HG03066 (cell line): ENCODE results near the gene EML4.

Experiments used
- ATAC-seq: cut with Tn5 transposase; IDR thresholded peaks from one replicate; pipeline ENCODE4 v1.9.1; 2021; ENCODE audit warnings: low read depth; ENCODE audit not compliant: unreplicated experiment

Gene EML4

DNA sequence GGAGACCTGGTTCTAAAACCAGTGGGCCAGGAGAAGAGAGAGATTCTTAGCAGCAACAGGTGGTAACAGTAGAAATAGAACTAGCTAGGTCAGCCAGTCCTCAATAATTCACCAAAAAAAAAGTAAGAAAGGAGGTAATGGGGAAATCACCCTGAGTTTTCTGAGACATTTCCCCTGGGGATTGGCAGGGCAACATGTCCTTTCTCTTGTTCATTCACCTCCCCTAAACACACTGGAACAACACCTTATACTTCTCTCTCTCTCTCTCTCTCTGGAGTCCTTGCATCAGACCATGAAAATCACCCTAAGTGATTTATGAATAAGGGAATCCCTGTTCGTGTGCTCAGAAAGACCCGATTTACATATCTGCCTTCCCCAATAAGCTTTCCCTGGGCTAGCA lies 127.1 kb downstream of the EML4 start:
- no peak for ATAC-seq

DNA sequence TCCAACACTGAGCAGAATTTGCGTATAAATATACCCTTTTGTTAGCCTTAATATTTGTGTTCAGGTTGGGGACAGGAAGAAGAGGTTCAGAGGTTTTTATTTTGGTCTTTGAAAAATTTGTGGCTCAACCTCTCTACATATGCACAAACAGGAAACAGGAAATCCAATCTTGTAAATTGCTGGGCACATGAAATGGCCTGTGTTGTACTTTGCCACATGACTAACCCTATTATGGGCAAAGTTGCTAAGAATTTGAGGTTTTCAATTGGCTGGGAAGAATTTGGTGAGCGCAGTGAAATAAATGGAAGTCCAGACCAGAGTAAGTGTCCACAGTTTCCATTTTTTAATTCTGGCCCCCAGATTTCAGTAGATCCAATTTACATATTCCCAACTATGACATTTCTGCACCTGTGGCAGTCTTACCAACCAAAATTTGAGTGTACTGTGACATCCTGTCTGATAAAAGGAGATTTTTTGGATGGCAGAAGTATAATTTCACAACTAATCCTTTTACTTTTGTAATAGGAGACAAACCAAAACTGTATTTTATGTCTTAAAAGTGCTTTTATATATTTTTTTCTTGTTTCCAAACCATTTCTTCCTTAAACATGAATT lies 128.3 kb downstream of the EML4 start:
- ATAC-seq: no peak

DNA sequence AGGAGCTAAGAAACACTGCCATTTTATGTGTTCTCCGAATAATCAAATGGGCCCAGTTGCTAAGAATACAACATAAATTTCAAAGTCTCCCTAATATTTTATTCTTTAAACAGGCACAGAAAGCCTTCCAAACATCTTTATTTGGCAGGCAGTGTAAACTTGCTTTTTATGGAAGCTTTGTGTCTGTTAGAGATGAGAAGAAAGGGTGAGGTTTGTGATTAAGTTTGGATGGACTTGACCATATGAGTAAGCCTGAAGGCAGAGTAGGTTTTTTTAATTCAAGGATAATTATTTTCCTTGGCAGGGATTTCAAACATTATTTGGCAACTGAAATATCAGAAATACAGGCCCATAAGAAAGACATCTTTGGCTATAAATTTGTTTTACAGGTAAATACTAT lies 129.0 kb downstream of the EML4 start:
- no peak for ATAC-seq

DNA sequence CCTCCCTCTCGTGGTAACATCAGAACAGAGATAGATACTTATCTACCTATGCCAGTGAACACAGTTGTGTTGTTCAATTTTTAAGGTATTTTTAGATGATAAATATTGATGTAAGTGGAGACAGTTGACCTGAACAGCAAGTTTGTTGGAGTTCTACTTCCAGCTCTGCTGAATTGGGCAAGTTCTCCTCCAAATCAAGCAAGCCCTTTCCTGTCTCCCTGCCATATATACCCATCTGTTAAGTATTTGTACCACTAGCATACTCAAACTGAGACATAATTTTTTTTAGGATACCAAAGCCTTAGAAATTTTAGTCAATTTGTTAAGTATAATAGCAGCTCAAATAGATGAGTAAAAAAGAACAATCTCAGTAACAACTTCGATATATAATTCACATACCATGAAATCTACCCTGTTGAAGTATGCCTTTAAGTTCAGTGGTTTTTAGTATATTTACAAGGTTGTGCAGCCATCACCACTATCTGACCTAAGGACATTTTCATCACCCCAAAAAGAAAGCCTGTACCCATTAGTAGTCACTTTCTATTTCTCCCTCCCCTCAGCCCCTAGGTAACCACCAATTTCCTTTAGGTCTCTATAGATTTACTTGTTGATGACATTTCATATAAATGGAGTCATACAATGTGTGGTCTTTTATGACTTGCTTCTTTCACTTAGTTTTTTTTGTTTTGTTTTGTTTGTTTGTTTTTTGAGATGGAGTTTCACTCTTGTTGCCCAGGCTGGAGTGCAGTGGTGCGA lies 130.0 kb downstream of the EML4 start:
- no peak for ATAC-seq

DNA sequence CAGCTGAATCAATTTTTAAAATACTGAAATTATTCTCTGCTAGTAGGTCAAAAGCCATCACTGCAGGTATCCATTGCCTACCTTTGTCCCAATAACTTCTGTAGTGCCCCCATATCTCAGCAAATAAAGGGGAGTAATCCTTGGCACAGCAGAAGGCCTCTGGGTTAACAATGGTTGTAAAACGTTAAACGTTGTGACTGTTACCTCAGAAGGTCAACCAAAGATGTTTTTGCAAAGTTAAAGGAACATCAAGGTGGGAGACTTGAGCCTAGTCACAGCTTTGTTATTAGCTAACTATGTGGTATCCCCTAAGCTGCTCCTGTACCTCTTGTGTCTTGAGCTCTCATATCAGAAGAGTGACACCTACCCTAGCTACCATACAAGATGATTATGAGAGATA lies 131.4 kb downstream of the EML4 start:
- ATAC-seq: no peak

DNA sequence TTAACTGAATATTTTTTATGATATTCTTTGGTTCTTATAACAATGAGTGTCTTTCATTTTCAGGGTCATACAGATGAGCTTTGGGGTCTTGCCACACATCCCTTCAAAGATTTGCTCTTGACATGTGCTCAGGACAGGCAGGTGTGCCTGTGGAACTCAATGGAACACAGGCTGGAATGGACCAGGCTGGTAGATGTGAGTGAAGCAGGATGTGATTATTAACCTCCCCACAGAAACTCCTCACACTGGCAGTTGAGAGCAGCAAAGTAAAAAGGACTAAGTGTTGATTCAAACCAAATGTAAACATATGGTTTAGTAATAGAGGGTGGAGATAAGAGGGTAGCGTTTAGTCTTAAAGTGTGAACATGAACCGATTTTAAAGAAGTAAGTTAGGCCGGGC lies 134.1 kb downstream of the EML4 start:
- ATAC-seq: no peak

DNA sequence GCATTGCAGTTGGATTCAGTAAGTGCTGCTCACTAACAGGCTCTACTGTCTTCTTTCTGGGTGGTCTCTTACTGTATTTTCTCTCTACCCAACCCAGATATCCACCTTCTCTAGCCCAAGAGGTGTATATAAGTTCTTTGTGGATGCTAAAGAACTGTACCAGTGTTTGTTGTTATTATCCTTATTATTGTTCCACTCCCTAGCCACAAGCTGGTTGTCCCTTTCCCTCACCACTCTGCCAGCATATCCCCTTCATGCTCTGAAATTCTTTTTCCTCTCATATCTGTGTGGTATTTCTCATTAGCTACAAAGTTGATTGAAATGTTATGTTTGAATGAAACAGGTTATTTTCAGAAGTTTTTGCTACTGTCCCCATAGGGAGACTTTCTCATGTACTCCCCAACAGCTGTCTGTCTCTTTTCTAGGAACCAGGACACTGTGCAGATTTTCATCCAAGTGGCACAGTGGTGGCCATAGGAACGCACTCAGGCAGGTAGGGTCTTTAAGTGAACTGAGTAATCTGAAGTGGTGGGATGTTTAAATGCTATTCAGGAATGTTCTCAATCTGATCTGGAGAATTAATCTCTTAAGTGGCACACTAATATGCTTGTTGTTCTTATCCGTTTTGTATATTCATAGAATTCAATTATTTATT lies 135.0 kb downstream of the EML4 start:
- ATAC-seq: no peak

DNA sequence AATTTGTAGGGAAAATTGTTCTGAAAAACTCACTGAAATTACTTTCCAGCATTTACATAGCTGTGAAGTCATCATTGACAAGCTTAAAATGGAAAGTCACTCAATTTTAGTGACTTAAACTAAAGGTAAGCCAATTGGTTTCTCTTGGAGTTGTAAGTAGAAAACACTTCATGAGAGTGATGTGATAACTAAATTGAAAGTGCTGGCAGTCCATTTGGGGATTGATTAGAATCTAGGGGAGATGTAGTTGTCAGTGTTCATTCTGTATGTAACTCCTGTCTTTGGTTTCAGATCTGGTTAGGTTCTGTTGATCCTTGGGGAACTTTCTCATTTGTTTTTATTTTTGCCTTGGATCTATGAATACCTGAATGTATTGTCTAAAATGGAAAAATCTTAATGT lies 138.0 kb downstream of the EML4 start:
- ATAC-seq: no peak

DNA sequence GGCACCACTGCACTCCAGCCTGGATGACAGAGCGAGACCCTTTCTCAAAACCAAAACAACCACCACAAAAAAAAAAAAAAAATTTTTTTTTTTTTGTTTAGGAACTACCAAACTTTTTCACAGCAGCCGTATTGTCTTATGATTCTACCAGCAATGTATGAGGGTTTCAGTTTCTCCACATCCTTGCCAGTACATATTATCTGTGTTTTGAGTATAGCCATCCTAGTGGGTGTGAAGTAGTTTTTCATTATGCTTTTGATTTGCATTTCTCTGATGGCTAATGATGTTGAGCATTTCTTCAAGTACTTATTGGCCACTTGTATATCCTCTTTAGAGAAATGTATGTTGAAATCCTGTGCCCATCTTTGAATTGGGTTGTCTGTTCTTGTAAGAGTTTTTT lies 140.2 kb downstream of the EML4 start:
- ATAC-seq: no peak

DNA sequence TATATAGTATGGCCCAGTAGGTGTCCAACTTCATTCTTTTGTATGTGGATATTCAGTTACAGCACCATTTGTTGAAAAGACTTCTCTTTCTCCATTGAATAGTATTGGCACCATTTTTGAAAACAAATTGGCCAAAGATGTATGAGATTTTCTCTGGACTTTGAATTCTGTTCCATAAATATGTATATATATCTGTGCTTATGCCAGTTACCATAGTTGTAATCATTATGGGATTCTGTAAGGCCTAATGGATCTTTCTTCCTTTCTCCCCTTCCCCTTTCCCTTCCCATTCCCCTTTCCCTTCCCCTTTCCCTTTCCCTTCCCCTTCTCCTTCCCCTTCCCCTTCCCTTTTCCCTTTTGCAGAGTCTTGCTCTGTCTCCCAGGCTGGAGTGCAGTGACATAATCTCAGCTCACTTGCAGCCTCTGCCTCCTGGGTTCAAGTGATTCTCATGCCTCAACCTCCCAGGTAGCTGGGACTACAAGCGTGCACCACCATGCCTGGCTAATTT lies 140.9 kb downstream of the EML4 start:
- no peak for ATAC-seq

DNA sequence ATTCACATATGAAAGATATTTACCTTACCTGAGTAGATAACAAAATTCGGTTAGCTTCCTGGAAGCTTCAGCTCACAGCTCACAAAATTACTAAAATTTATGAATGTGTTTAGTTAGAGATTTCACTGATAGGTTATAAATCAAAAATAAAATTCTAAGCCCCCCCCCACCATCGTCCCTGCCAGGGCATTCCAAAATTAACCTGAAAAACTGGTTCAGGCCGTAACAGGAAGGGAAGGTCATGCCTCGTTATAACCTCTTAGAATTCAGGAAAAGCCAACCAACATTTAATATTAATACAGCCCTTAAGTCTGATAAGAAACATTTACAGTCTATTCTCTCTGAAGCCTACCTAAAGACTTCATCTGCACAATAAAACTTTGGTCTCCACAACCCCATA lies 143.0 kb downstream of the EML4 start:
- no peak for ATAC-seq

DNA sequence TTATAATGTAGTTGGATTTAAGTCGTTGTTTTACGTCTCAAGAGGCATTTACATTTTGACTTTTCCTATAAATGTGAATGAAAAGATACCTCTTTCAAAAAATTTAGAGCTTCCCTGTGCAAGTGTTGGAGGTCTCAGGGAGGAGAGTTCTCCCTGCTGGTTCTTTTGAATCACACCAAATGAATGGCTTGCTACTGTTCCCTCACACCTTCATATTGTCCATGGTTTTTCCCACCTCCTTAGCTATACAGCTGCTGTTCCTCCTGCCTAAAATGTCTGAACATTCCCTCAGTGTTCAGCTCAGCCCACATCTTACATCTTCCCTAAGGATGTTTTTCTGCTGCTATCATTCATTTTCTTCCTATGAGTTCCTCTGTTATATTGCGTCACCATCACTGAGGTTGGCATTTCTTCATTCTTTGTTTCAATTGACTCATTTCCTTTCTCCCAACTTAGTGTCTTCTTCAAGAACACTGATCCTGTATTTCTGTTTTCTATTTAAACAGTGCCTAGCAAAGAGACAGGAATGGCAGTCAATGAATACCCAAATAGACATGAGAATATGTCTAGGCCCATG lies 145.8 kb downstream of the EML4 start:
- ATAC-seq: no peak

DNA sequence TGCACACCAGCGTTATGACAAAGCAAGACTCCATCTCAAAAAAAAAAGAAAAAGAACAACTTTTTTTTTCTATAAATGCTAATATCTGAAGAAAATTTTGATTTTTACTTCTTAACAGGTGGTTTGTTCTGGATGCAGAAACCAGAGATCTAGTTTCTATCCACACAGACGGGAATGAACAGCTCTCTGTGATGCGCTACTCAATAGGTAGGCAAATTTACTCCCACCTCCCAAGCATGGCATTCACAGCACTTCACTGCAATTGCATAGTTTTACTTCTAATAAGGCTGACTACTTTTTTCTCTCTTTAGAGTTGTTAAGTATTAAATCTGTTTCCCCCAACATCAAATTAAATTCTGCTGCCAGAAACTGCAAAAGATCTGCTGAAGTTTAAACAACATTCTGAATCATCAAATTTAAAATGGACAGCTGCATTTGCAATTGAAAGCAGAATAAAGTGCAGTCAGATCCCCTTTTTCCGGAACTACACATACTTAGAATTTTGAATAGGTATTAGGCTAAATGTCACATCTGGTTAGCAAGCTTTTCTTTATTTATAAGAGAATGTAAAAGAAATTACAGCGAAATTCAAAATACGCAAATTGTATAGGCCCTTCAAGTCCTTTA lies 146.8 kb downstream of the EML4 start:
- no peak for ATAC-seq

DNA sequence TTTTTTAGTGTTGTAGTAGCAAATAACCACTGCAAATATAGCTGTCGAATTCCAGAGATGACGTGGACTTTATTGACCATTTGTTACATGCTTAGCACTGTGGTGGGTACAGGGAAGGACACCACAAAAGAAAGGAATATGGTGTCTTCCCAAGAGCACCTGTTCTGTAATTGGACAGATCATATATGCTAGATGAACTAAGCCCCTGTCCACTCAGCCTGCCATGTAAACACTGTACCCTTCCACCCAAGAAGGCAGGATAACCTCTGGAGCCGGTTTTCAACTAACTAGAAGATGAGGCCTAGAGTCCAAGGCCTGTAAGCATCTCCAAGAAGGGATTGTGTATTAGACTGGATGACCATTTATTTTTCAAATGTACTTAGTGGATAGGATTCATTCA lies 147.8 kb downstream of the EML4 start:
- ATAC-seq: no peak

DNA sequence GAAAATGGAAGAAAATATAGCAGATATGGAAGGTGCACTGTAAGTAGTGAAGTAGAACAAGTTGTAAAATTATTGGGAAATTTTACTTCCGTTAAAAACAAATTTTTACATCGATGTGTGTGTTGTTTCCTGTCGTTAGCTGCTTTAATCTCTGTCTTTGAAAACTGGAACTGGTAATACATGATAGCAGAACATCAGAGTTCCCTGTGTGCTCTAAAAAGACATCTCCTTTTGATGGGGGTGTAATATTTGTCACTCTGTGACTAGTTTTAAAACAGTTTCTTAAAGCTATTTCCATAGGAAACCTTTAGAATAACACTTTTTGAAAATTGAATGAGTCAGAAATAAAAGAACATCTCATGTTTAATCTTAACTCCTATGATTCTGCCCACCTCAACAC lies 148.3 kb downstream of the EML4 start:
- ATAC-seq: no peak

DNA sequence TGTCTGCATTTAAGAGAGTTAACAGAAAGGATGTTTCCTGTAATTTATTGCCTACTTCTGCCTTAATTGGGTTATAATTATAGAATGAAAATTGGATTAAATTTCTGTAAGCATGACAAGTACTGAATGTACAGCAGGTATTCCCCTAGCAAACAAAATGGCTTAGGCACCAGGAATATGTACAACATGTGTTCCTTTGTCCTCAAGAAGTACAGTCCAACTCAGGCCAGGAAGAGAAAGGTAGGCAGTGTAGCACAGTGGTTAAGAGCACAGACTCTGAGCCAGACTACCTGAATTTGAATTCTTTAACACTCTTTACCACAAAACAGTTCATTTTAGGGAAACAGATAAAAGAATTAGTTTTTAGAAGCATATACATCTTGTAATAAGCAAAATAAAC lies 148.8 kb downstream of the EML4 start:
- ATAC-seq: no peak

DNA sequence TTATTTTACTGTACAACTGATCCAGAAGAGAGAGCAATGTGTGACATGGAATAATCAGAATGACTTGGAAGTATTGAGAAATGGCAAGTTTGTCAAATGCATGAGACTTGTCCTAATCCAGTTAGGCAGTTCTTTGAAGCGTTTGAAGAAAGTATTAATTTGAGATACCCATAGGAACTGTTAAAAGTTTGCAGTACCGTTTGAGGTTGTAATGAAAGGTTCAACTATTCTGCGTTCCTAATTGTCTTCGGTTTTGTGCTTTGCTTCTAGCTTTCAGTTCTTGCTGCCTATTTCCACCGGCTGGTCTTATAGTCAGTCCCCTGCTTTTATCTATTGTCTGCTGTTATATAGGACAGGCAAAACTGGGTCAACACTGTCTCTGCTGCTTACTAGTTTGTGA lies 150.1 kb downstream of the EML4 start:
- ATAC-seq: no peak

DNA sequence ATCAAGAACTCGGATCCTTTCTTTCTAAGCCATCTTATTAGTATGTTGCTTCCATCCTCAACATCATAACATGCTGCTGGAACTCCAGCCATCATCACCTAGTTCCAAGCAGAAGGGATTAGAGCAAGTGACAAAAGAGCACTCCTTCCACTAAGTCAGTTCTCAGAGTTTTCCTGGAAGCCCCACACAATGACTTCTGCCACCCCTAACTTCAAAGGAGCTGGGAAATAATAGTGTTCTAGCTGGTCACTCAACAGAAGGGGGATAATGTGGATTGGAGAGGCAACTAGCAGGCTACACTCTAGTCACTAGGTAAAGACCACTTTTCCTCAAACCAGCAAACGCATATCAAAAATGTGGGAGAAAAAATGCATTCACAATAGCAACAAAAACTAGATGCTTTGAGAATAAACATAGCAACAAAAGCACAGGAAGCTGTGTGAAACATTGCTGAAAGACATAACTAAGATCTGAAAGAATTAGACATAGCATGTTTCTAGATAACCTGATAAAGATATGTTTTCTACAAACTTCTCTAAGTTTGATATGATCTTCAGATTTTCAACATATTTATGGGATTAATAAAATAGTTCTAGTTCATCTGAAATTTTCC lies 152.4 kb downstream of the EML4 start:
- ATAC-seq: no peak

DNA sequence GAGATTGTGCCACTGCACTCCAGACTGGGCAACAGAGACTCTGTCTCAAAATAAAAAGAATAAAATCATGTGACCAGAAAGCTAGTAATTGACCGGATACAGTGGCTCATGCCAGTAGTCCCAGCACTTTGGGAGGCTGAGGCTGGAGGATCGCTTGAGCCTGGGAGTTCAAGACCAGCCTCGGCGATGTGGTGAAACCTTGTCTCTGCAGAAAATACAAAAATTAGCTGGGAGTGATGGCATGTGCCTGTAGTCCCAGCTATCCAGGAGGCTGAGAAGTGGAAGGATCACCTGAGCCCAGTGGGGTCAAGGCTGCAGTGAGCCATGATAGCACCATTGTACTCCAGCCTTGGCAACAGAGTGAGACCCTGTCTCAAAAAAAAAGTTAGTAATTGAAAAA lies 155.1 kb downstream of the EML4 start:
- ATAC-seq: no peak

DNA sequence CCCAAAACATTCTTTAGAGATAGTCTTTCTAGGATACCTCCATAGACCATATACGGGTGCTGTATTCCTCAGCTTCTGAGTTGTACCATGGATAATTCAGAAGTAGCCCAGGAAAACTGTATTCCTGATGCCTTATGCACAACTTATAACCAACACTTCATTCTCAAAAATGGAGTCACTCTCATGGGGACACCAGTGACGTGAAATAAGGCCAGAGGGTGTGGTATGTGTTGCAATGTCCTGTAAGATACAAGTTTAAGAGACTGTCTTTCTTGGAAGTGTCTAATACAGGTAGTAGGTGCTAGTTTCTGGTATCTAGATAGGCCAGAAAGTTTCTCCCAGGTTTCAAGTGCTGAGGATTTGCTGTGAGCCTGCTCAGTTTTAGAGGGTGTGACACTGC lies 155.8 kb downstream of the EML4 start:
- no peak for ATAC-seq

DNA sequence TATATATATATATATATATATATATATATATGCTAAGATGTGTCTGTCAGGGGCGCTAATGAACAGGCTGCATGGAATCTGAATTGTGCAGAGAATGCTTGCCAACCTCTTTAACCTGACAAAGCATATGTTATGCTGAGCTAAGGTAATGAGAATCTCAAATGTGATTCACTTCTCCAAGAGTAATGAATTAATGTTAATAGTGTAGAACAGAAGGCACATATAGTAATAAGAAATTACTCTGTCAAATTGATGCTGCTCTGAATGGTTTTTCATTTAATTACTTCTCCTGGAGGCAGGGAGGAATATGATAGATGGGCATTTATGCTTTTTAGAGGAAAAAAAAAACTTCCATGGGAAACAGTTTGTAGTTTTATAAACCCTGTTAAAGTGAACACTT lies 156.5 kb downstream of the EML4 start:
- ATAC-seq: no peak
